ENCODE results near the gene KIF1A.
A peak's percentile ranks its signal among the peaks of the same experiment; 100 is the strongest.
"Not testable (repeated sequence)": the region's sequence is repeated elsewhere in the genome, so short reads cannot be mapped to it uniquely, and the experiment has no call there.

KIF1A gene

GRCh38 chr2:240851078-240851991 is 31.3 kb upstream of the KIF1A start:
- TF ChIP-seq CTCF (IDR thresholded peaks at IDR 0.05; ENCODE audit: control insufficient read depth, insufficient read depth, low read depth, low read length, missing control alignments) = peak; percentile 95
- peak; percentile 35 for DNase-seq (ENCODE audit: low read depth)
- H3K4me3 ChIP-seq (ENCODE audit: control insufficient read depth, low read depth, low read length) = no peak overlapping the region

DNA sequence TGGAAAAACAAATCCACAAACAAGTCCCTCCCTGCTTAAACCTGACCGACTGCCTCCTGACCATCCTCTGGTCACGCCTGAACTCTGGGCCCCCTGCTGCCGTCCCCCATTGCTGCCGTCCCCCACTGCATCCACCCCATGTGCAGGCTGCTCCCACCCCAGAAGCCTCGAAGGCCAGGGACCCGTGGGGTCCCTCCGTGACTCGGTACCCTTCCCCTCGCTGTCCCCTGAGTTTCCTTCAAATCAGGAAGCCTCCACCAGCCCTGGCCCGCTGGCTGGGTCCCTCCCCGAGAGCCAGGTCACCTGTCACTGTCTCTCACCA is 30.7 kb upstream of the KIF1A start:
- TF ChIP-seq CTCF (IDR thresholded peaks at IDR 0.05; ENCODE audit: control insufficient read depth, insufficient read depth, low read depth, low read length, missing control alignments) = no peak
- DNase-seq (ENCODE audit: low read depth) = no peak
- H3K4me3 ChIP-seq (ENCODE audit: control insufficient read depth, low read depth, low read length) = no peak overlapping the region

GRCh38 chr2:240850026-240850425 is 30.0 kb upstream of the KIF1A start:
- TF ChIP-seq CTCF (IDR thresholded peaks at IDR 0.05; ENCODE audit: control insufficient read depth, insufficient read depth, low read depth, low read length, missing control alignments) = no peak
- no peak for DNase-seq (ENCODE audit: low read depth)
- H3K4me3 ChIP-seq (ENCODE audit: control insufficient read depth, low read depth, low read length) = no peak overlapping the region

GRCh38 chr2:240848900-240849680 is 29.1 kb upstream of the KIF1A start:
- no peak for DNase-seq (ENCODE audit: low read depth)
- no peak overlapping the region for H3K4me3 ChIP-seq (ENCODE audit: control insufficient read depth, low read depth, low read length)
- no peak for TF ChIP-seq CTCF (IDR thresholded peaks at IDR 0.05; ENCODE audit: control insufficient read depth, insufficient read depth, low read depth, low read length, missing control alignments)

- DNase-seq (ENCODE audit: low read depth) = no peak
- H3K4me3 ChIP-seq (ENCODE audit: control insufficient read depth, low read depth, low read length) = no peak overlapping the region
- TF ChIP-seq CTCF (IDR thresholded peaks at IDR 0.05; ENCODE audit: control insufficient read depth, insufficient read depth, low read depth, low read length, missing control alignments) = no peak
These were observed 27.8 kb upstream of the KIF1A start for GRCh38 chr2:240847817-240848216.

- no peak overlapping the region for H3K4me3 ChIP-seq (ENCODE audit: control insufficient read depth, low read depth, low read length)
- DNase-seq (ENCODE audit: low read depth) = no peak
- TF ChIP-seq CTCF (IDR thresholded peaks at IDR 0.05; ENCODE audit: control insufficient read depth, insufficient read depth, low read depth, low read length, missing control alignments) = no peak
These were observed 27.0 kb upstream of the KIF1A start for GRCh38 chr2:240846873-240847595.

DNA sequence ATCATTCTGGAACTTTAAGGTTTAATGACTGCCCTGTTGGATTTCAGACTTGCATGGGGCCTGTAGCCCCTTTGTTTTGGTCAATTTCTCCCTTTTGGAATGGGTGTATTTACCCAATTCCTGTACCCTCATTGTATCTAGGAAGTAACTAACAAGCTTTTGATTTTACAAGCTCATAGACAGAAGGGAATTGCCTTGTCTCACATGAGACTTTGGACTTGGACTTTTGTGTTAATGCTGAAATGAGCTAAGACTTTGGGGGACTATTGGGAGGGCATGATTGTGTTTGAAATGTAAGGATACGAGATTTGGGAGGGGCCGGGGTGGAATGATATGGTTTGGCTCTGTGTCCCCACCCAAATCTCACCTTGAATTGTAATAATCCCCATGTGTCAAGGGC is 26.3 kb upstream of the KIF1A start:
- H3K4me3 ChIP-seq (ENCODE audit: control insufficient read depth, low read depth, low read length); DNase-seq (ENCODE audit: low read depth): not testable (repeated sequence)

Measured in AG09309 (cell line).